DOHH2 (cell line): ENCODE measurements around the gene NRXN3.

Experiments
- CTCF ChIP-seq: fragments of 200-600 bp; sonication (generic); IDR thresholded peaks from one replicate; pipeline ENCODE4 v1.5.1; 2014; ENCODE audit warnings: antibody characterized with exemption, mild to moderate bottlenecking, low read depth, low read length; ENCODE audit not compliant: poor library complexity, severe bottlenecking
- EZH2phosphoT487 ChIP-seq: fragments of 200-600 bp; sonication (generic); IDR thresholded peaks from 2 replicates; pipeline ENCODE4 v1.6.1; 2017; ENCODE audit warnings: borderline replicate concordance, mild to moderate bottlenecking, antibody characterized with exemption, low read length, moderate library complexity, mixed read lengths

GRCh38 chr14:78608998-78609787 lies 439.0 kb downstream of the NRXN3 start:
- no peak for TF ChIP-seq CTCF
- no peak for TF ChIP-seq EZH2phosphoT487
